Astrocyte (in vitro differentiated cells and primary cell): Measurements from ENCODE around the gene CHAF1A. TPM values are rescaled to one million over a fixed set of nuclear protein-coding genes. Genes with fewer than 3 reads are reported as not detected.
A peak's percentile ranks its signal among the peaks of the same experiment; 100 is the strongest.

Source experiments
- DNase-seq: peaks from one replicate; pipeline ENCODE4 v3.0.0-alpha.2; 2010; ENCODE audit warnings: low read depth
- FAIRE-seq: peaks from 2 replicates; lab custom pipeline; 2011; peaks lifted over from hg19 to GRCh38; lab: Jason Lieb, UNC
- H2AFZ ChIP-seq: 2 replicates; pipeline ENCODE4 v1.6.0; 2012; ENCODE audit warnings: low read depth, low read length, inconsistent platforms
- H3K27ac ChIP-seq: 2 replicates; pipeline ENCODE4 v1.5.1; 2011; ENCODE audit warnings: low read depth, low read length, inconsistent platforms
- H3K27me3 ChIP-seq: 2 replicates; pipeline ENCODE4 v1.6.0; 2011; ENCODE audit warnings: low read length, inconsistent platforms; ENCODE audit not compliant: insufficient read depth
- H3K36me3 ChIP-seq: 2 replicates; pipeline ENCODE4 v1.5.1; 2011; ENCODE audit warnings: low read length, inconsistent platforms; ENCODE audit not compliant: insufficient read depth
- H3K4me1 ChIP-seq: 2 replicates; pipeline ENCODE4 v1.5.1; 2011; ENCODE audit warnings: low read length, inconsistent platforms; ENCODE audit not compliant: insufficient read depth
- H3K4me2 ChIP-seq: 2 replicates; pipeline ENCODE4 v1.6.0; 2012; ENCODE audit warnings: low read length, inconsistent platforms
- H3K4me3 ChIP-seq: 2 replicates; pipeline ENCODE4 v1.5.1; 2011; ENCODE audit warnings: low read depth, mild to moderate bottlenecking, low read length, inconsistent platforms; ENCODE audit not compliant: insufficient read depth
- H3K79me2 ChIP-seq: 2 replicates; pipeline ENCODE4 v1.6.0; 2012; ENCODE audit warnings: mild to moderate bottlenecking, low read length, inconsistent platforms; ENCODE audit not compliant: insufficient read depth
- H3K9ac ChIP-seq: 2 replicates; pipeline ENCODE4 v1.6.0; 2012; ENCODE audit warnings: mild to moderate bottlenecking, low read length, inconsistent platforms
- H3K9me3 ChIP-seq: 2 replicates; pipeline ENCODE4 v1.5.1; 2012; ENCODE audit warnings: low read depth, mild to moderate bottlenecking, low read length, inconsistent platforms; ENCODE audit not compliant: insufficient read depth
- H4K20me1 ChIP-seq: 2 replicates; pipeline ENCODE4 v1.6.0; 2012; ENCODE audit warnings: low read length, inconsistent platforms; ENCODE audit not compliant: insufficient read depth
- H3K27ac Mint-ChIP-seq: one replicate; pipeline ENCODE4 v1.8.0; 2021; ENCODE audit warnings: mild to moderate bottlenecking, mixed read lengths; ENCODE audit not compliant: unreplicated experiment
- H3K27me3 Mint-ChIP-seq: one replicate; pipeline ENCODE4 v1.8.0; 2021; ENCODE audit warnings: low read depth, mixed read lengths; ENCODE audit not compliant: unreplicated experiment
- H3K36me3 Mint-ChIP-seq: one replicate; pipeline ENCODE4 v1.8.0; 2021; ENCODE audit warnings: low read depth, mixed read lengths; ENCODE audit not compliant: unreplicated experiment
- H3K4me1 Mint-ChIP-seq: one replicate; pipeline ENCODE4 v1.8.0; 2021; ENCODE audit warnings: low read depth, mixed read lengths; ENCODE audit not compliant: unreplicated experiment
- H3K4me3 Mint-ChIP-seq: one replicate; pipeline ENCODE4 v1.8.0; 2021; ENCODE audit warnings: mild to moderate bottlenecking, moderate library complexity, mixed read lengths; ENCODE audit not compliant: unreplicated experiment
- H3K9me3 Mint-ChIP-seq: one replicate; pipeline ENCODE4 v1.8.0; 2021; ENCODE audit warnings: mild to moderate bottlenecking, mixed read lengths; ENCODE audit not compliant: unreplicated experiment
- CTCF ChIP-seq: IDR thresholded peaks from 2 replicates; pipeline ENCODE4 v1.5.1; 2011; ENCODE audit warnings: low read depth, mild to moderate bottlenecking, inconsistent platforms, low read length, moderate library complexity; ENCODE audit not compliant: insufficient read depth
- EZH2 ChIP-seq: IDR thresholded peaks from 2 replicates; pipeline ENCODE4 v1.6.1; 2012; ENCODE audit warnings: mild to moderate bottlenecking, low read length, inconsistent platforms; ENCODE audit not compliant: insufficient read depth
- total RNA-seq: library from RNA; stranded (reverse); gene quantifications from 2 replicates; pipeline ENCODE4 v1.2.1, GENCODE V29; 2021

Gene CHAF1A
- total RNA-seq, 1 donor from 2014 or later, result 8.5 TPM

GRCh38 chr19:4369109-4369887 lies 33.1 kb upstream of the CHAF1A start:
- peak overlapping the region; percentile 41 for H3K27ac Mint-ChIP-seq
- DNase-seq (no peak), FAIRE-seq (no peak)
- Histone ChIP-seq H3K36me3 (peaks cover 3% of the 10 kb centered on the region), H3K79me2 (peaks cover 82% of the 10 kb centered on the region), H3K9me3 (no peaks in the 10 kb centered on the region), H3K4me2 (peak overlapping the region; percentile 63), H3K27me3 (no peaks in the 10 kb centered on the region), H4K20me1 (peaks cover 83% of the 10 kb centered on the region), H3K4me3 (no peak overlapping the region), H3K27ac (peak overlapping the region; percentile 38), H2AFZ (no peak overlapping the region), H3K9ac (peak overlapping the region; percentile 50), H3K4me1 (peaks cover 34% of the 10 kb centered on the region)
- TF ChIP-seq EZH2 (no peak), CTCF (no peak)
- no peaks in the 10 kb centered on the region for H3K27me3 Mint-ChIP-seq
- peak overlapping the region; percentile 27 for H3K4me3 Mint-ChIP-seq
- H3K4me1 Mint-ChIP-seq, result peaks cover 20% of the 10 kb centered on the region
- peaks cover 8% of the 10 kb centered on the region for H3K36me3 Mint-ChIP-seq
- no peaks in the 10 kb centered on the region for H3K9me3 Mint-ChIP-seq

GRCh38 chr19:4369888-4370260 lies 32.6 kb upstream of the CHAF1A start:
- DNase-seq (no peak), FAIRE-seq (no peak)
- Mint-ChIP-seq H3K9me3 (no peaks in the 10 kb centered on the region), H3K27me3 (no peaks in the 10 kb centered on the region), H3K4me1 (peaks cover 21% of the 10 kb centered on the region), H3K4me3 (no peak overlapping the region), H3K36me3 (peaks cover 8% of the 10 kb centered on the region), H3K27ac (no peak overlapping the region)
- Histone ChIP-seq H3K4me2 (peak overlapping the region; percentile 63), H3K79me2 (peaks cover 88% of the 10 kb centered on the region), H3K27ac (no peak overlapping the region), H4K20me1 (peaks cover 86% of the 10 kb centered on the region), H3K27me3 (no peaks in the 10 kb centered on the region), H3K4me1 (peaks cover 39% of the 10 kb centered on the region), H2AFZ (no peak overlapping the region), H3K36me3 (peaks cover 3% of the 10 kb centered on the region), H3K4me3 (no peak overlapping the region), H3K9ac (peak overlapping the region; percentile 50), H3K9me3 (no peaks in the 10 kb centered on the region)
- TF ChIP-seq EZH2 (no peak), CTCF (peak; percentile 11)
